ENCODE measurements around the gene CDK18.
A peak's percentile ranks its signal among the peaks of the same experiment; 100 is the strongest.

CDK18 gene

GRCh38 chr1:205543351-205544301, 39.2 kb downstream of the CDK18 start:
- Histone ChIP-seq H2BK12ac (ENCODE audit: low read length in 2 of 2) (no peak overlapping the region), H2BK15ac (ENCODE audit: low read depth, poor library complexity, severe bottlenecking) (no peak overlapping the region), H3K27me3 (ENCODE audit: control insufficient read depth in 1 of 2, insufficient read depth in 1 of 2, low read length in 2 of 2) (peaks cover 20 to 56% of the 10 kb centered on the region in 2 experiments), H3K14ac (ENCODE audit: low read length in 2 of 2) (no peak overlapping the region), H4K91ac (ENCODE audit: low read length) (no peak overlapping the region), H3K23ac (ENCODE audit: low read length in 2 of 2) (no peak overlapping the region), H2BK120ac (ENCODE audit: low read depth, low read length) (no peak overlapping the region), H3K27ac (ENCODE audit: low read length, poor library complexity, severe bottlenecking) (no peak overlapping the region), H3K9me3 (ENCODE audit: control insufficient read depth, low read length) (no peaks in the 10 kb centered on the region), H3K9ac (ENCODE audit: low read length) (peak overlapping the region; percentile 90), H2BK5ac (ENCODE audit: low read depth, low read length, poor library complexity, severe bottlenecking) (no peak overlapping the region), H2AFZ (ENCODE audit: low read depth, low read length) (peak overlapping the region; percentile 36), H3K4me1 (ENCODE audit: control insufficient read depth, insufficient read depth, low read depth, low read length) (peaks cover 2% of the 10 kb centered on the region), H3K4me3 (ENCODE audit: insufficient read depth in 1 of 2, low read depth in 1 of 2, low read length in 2 of 2) (peak overlapping the region in 1 of 2 experiments; percentile 75), H3K36me3 (ENCODE audit: control insufficient read depth in 1 of 2, insufficient read depth in 2 of 2, low read depth in 1 of 2, low read length in 2 of 2) (no peaks in the 10 kb centered on the region), H4K8ac (ENCODE audit: low read length) (peak overlapping the region; percentile 23), H3K4ac (ENCODE audit: low read depth in 1 of 2, low read length in 2 of 2) (no peak overlapping the region), H3K79me1 (replicated peaks; ENCODE audit: low read length, poor library complexity, severe bottlenecking) (no peaks in the 10 kb centered on the region), H2AK5ac (ENCODE audit: low read length, severe bottlenecking) (no peak overlapping the region), H3K4me2 (ENCODE audit: low read length, poor library complexity, severe bottlenecking) (peak overlapping the region; percentile 22), H3K18ac (ENCODE audit: low read depth in 1 of 2, low read length in 2 of 2) (no peak overlapping the region)
- peak; percentile 69 for DNase-seq
- WGBS = 3% methylated on average over 23 of the region's 25 CpGs

- H2BK15ac ChIP-seq (ENCODE audit: low read depth, poor library complexity, severe bottlenecking) = no peak overlapping the region
- H3K4ac ChIP-seq (ENCODE audit: low read depth in 1 of 2, low read length in 2 of 2) = no peak overlapping the region
- H3K4me1 ChIP-seq (ENCODE audit: control insufficient read depth, insufficient read depth, low read depth, low read length) = peaks cover 2% of the 10 kb centered on the region
- H3K9ac ChIP-seq (ENCODE audit: low read length) = no peak overlapping the region
- no peak overlapping the region for H2AFZ ChIP-seq (ENCODE audit: low read depth, low read length)
- H4K91ac ChIP-seq (ENCODE audit: low read length) = no peak overlapping the region
- no peak overlapping the region for H3K18ac ChIP-seq (ENCODE audit: low read depth in 1 of 2, low read length in 2 of 2)
- no peak overlapping the region for H3K4me2 ChIP-seq (ENCODE audit: low read length, poor library complexity, severe bottlenecking)
- DNase-seq = no peak
- H2BK5ac ChIP-seq (ENCODE audit: low read depth, low read length, poor library complexity, severe bottlenecking) = no peak overlapping the region
- no peaks in the 10 kb centered on the region for H3K9me3 ChIP-seq (ENCODE audit: control insufficient read depth, low read length)
- peaks cover 35 to 66% of the 10 kb centered on the region in 2 experiments for H3K27me3 ChIP-seq (ENCODE audit: control insufficient read depth in 1 of 2, insufficient read depth in 1 of 2, low read length in 2 of 2)
- no peaks in the 10 kb centered on the region for H3K36me3 ChIP-seq (ENCODE audit: control insufficient read depth in 1 of 2, insufficient read depth in 2 of 2, low read depth in 1 of 2, low read length in 2 of 2)
- no peak overlapping the region for H2BK120ac ChIP-seq (ENCODE audit: low read depth, low read length)
- no peaks in the 10 kb centered on the region for H3K79me1 ChIP-seq (replicated peaks; ENCODE audit: low read length, poor library complexity, severe bottlenecking)
- H4K8ac ChIP-seq (ENCODE audit: low read length) = no peak overlapping the region
- WGBS = 77% methylated on average over 19 of the region's 19 CpGs
- H3K27ac ChIP-seq (ENCODE audit: low read length, poor library complexity, severe bottlenecking) = no peak overlapping the region
- no peak overlapping the region for H2BK12ac ChIP-seq (ENCODE audit: low read length in 2 of 2)
- no peak overlapping the region for H3K23ac ChIP-seq (ENCODE audit: low read length in 2 of 2)
- no peak overlapping the region for H3K4me3 ChIP-seq (ENCODE audit: insufficient read depth in 1 of 2, low read depth in 1 of 2, low read length in 2 of 2)
- no peak overlapping the region for H3K14ac ChIP-seq (ENCODE audit: low read length in 2 of 2)
- H2AK5ac ChIP-seq (ENCODE audit: low read length, severe bottlenecking) = no peak overlapping the region
Measured at GRCh38 chr1:205545001-205545919, 40.8 kb downstream of the CDK18 start.

DNA sequence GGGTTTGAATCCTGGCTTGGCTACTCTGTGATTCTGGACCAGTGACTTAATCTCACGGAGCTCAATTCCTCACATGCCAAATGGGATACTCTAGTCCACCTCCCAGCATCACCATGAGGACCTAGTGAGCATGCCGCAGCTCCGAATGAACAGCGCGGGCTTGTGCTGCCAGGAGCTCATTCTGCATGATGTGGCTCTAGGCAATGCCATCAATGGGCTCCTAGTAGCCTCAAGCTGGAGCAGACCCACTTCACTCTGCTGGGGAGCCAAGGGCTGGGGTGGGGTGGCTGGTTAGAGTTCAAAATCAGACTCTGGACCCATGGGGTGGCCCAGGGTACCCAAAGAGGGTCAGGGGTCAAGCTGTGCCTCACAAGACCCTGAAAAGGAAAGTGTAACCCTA, 41.5 kb downstream of the CDK18 start:
- Histone ChIP-seq H3K27me3 (ENCODE audit: control insufficient read depth in 1 of 2, insufficient read depth in 1 of 2, low read length in 2 of 2) (peaks cover 36 to 66% of the 10 kb centered on the region in 2 experiments), H3K18ac (ENCODE audit: low read depth in 1 of 2, low read length in 2 of 2) (no peak overlapping the region), H3K23ac (ENCODE audit: low read length in 2 of 2) (no peak overlapping the region), H2BK120ac (ENCODE audit: low read depth, low read length) (no peak overlapping the region), H2AFZ (ENCODE audit: low read depth, low read length) (no peak overlapping the region), H4K8ac (ENCODE audit: low read length) (no peak overlapping the region), H3K4me2 (ENCODE audit: low read length, poor library complexity, severe bottlenecking) (no peak overlapping the region), H2BK5ac (ENCODE audit: low read depth, low read length, poor library complexity, severe bottlenecking) (no peak overlapping the region), H3K14ac (ENCODE audit: low read length in 2 of 2) (no peak overlapping the region), H3K9ac (ENCODE audit: low read length) (no peak overlapping the region), H3K79me1 (replicated peaks; ENCODE audit: low read length, poor library complexity, severe bottlenecking) (no peaks in the 10 kb centered on the region), H3K4me3 (ENCODE audit: insufficient read depth in 1 of 2, low read depth in 1 of 2, low read length in 2 of 2) (no peak overlapping the region), H2BK15ac (ENCODE audit: low read depth, poor library complexity, severe bottlenecking) (no peak overlapping the region), H3K27ac (ENCODE audit: low read length, poor library complexity, severe bottlenecking) (no peak overlapping the region), H2AK5ac (ENCODE audit: low read length, severe bottlenecking) (no peak overlapping the region), H4K91ac (ENCODE audit: low read length) (no peak overlapping the region), H3K36me3 (ENCODE audit: control insufficient read depth in 1 of 2, insufficient read depth in 2 of 2, low read depth in 1 of 2, low read length in 2 of 2) (no peaks in the 10 kb centered on the region), H3K4ac (ENCODE audit: low read depth in 1 of 2, low read length in 2 of 2) (no peak overlapping the region), H2BK12ac (ENCODE audit: low read length in 2 of 2) (no peak overlapping the region), H3K9me3 (ENCODE audit: control insufficient read depth, low read length) (no peaks in the 10 kb centered on the region), H3K4me1 (ENCODE audit: control insufficient read depth, insufficient read depth, low read depth, low read length) (peaks cover 2% of the 10 kb centered on the region)
- 78% methylated on average over 5 of the region's 5 CpGs for WGBS
- DNase-seq = no peak

- Histone ChIP-seq H3K27me3 (ENCODE audit: control insufficient read depth in 1 of 2, insufficient read depth in 1 of 2, low read length in 2 of 2) (peaks cover 36 to 60% of the 10 kb centered on the region in 2 experiments), H2BK12ac (ENCODE audit: low read length in 2 of 2) (no peak overlapping the region), H3K14ac (ENCODE audit: low read length in 2 of 2) (no peak overlapping the region), H3K4me1 (ENCODE audit: control insufficient read depth, insufficient read depth, low read depth, low read length) (peaks cover 2% of the 10 kb centered on the region), H3K79me1 (replicated peaks; ENCODE audit: low read length, poor library complexity, severe bottlenecking) (no peaks in the 10 kb centered on the region), H2BK120ac (ENCODE audit: low read depth, low read length) (no peak overlapping the region), H3K18ac (ENCODE audit: low read depth in 1 of 2, low read length in 2 of 2) (no peak overlapping the region), H3K4ac (ENCODE audit: low read depth in 1 of 2, low read length in 2 of 2) (no peak overlapping the region), H3K9ac (ENCODE audit: low read length) (no peak overlapping the region), H3K9me3 (ENCODE audit: control insufficient read depth, low read length) (no peaks in the 10 kb centered on the region), H4K91ac (ENCODE audit: low read length) (no peak overlapping the region), H3K4me2 (ENCODE audit: low read length, poor library complexity, severe bottlenecking) (no peak overlapping the region), H3K4me3 (ENCODE audit: insufficient read depth in 1 of 2, low read depth in 1 of 2, low read length in 2 of 2) (no peak overlapping the region), H3K23ac (ENCODE audit: low read length in 2 of 2) (no peak overlapping the region), H2BK5ac (ENCODE audit: low read depth, low read length, poor library complexity, severe bottlenecking) (no peak overlapping the region), H2AFZ (ENCODE audit: low read depth, low read length) (no peak overlapping the region), H4K8ac (ENCODE audit: low read length) (no peak overlapping the region), H2BK15ac (ENCODE audit: low read depth, poor library complexity, severe bottlenecking) (no peak overlapping the region), H2AK5ac (ENCODE audit: low read length, severe bottlenecking) (no peak overlapping the region), H3K27ac (ENCODE audit: low read length, poor library complexity, severe bottlenecking) (no peak overlapping the region), H3K36me3 (ENCODE audit: control insufficient read depth in 1 of 2, insufficient read depth in 2 of 2, low read depth in 1 of 2, low read length in 2 of 2) (no peaks in the 10 kb centered on the region)
- 100% methylated on average over 1 of the region's 1 CpG for WGBS
- no peak for DNase-seq
Measured at GRCh38 chr1:205546541-205546940, 42.1 kb downstream of the CDK18 start.
